Uterus (tissue), 4 donors: ENCODE measurements around the gene ASH1L. TPM values are rescaled to one million over a fixed set of nuclear protein-coding genes. Genes with fewer than 3 reads are reported as not detected.
"Not testable (repeated sequence)": the region's sequence is repeated elsewhere in the genome, so short reads cannot be mapped to it uniquely, and the experiment has no call there.

Experiments used
- DNase-seq, 2 donors: peaks; one replicate each; pipeline ENCODE4 v3.0.0-alpha.2; 2019 to 2020
- H3K27ac ChIP-seq, 2 donors: fragments of 200-600 bp; sonication (generic); 1 replicate in 1 of 2; 2 replicates in 1 of 2; pipeline ENCODE4 v1.5.1; 2016 to 2018
- H3K27me3 ChIP-seq, 2 donors: fragments of 200-600 bp; sonication (generic); one replicate each; pipeline ENCODE4 v1.5.1; 2018 to 2019; ENCODE audit warnings: control low read depth in 1 of 2
- H3K36me3 ChIP-seq, 2 donors: fragments of 200-600 bp; sonication (generic); one replicate each; pipeline ENCODE4 v1.5.1; 2019; ENCODE audit warnings: control low read depth in 1 of 2
- H3K4me1 ChIP-seq, 2 donors: fragments of 200-600 bp; sonication (generic); one replicate each; pipeline ENCODE4 v1.5.1; 2018 to 2019; ENCODE audit warnings: control low read depth in 1 of 2
- H3K4me3 ChIP-seq, 2 donors: fragments of 200-600 bp; sonication (generic); 1 replicate in 1 of 2; 2 replicates in 1 of 2; pipeline ENCODE4 v1.5.1; 2018 to 2019; ENCODE audit warnings: mild to moderate bottlenecking in 1 of 2
- H3K9me3 ChIP-seq, 2 donors: fragments of 200-600 bp; sonication (generic); one replicate each; pipeline ENCODE4 v1.5.1; 2019; ENCODE audit warnings: control low read depth in 1 of 2
- POLR2A ChIP-seq, 2 donors: fragments of 450-650 bp; IDR thresholded peaks; one replicate each; pipeline ENCODE4 v1.6.1; 2016; ENCODE audit warnings: antibody characterized with exemption in 2 of 2, mild to moderate bottlenecking in 1 of 2, moderate library complexity in 1 of 2
- intact Hi-C: fragments of 100-400 bp; cut with DNase I; formaldehyde crosslinking; loops from one replicate; pipeline ENCODE4 v1.15.1; 2023; ENCODE audit warnings: low total_unique reads
- total RNA-seq, 4 donors: library from RNA; depleted of rRNA in 3 of 4; stranded (reverse); fragments of >200 nt in 3 of 4; gene quantifications; one replicate each; pipeline versions ENCODE4 v1.1.0 to v1.2.4, GENCODE V29; 2014 to 2023
- TF ChIP-seq, protein P1 (sequence below), 4 experiments: fragments of 200-600 bp in 2 of 4; fragments of 450-650 bp in 2 of 4; sonication (generic) in 2 of 4; IDR thresholded peaks; one replicate each; pipeline ENCODE4 v1.5.1; 2016 to 2019; ENCODE audit warnings: antibody characterized with exemption in 4 of 4, mild to moderate bottlenecking in 2 of 4, moderate library complexity in 1 of 4
- donor health status: DM: yes; HTN: yes; CAD: no.

ASH1L gene
- total RNA-seq, 4 donors from 2014 or later = 48.9 to 159 (median 99.8) TPM

DNA sequence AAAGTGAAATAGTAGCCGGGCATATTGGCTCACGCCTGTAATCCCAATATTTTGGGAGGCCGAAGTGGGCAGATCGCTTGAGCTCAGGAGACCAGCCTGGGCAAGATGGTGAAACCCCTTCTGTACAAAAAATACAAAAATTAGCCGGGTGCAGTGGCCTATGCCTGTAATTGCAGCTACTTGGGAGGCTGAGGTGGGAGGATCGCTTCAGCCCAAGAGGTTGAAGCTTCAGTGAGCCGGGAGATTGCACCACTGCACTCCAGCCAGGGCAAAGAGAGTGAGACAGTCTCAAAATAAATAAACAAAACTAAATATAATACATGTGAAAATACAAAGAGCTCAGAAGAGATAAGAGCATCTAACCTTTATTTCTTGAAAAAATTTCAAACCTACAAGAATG, 45.1 kb upstream of the ASH1L start:
- Histone ChIP-seq H3K4me3 (no peak overlapping the region), H3K4me1 (no peaks in the 10 kb centered on the region), H3K27ac (no peak overlapping the region), H3K9me3 (no peaks in the 10 kb centered on the region), H3K27me3 (no peaks in the 10 kb centered on the region), H3K36me3 (no peaks in the 10 kb centered on the region)
- TF ChIP-seq, protein P1, sequence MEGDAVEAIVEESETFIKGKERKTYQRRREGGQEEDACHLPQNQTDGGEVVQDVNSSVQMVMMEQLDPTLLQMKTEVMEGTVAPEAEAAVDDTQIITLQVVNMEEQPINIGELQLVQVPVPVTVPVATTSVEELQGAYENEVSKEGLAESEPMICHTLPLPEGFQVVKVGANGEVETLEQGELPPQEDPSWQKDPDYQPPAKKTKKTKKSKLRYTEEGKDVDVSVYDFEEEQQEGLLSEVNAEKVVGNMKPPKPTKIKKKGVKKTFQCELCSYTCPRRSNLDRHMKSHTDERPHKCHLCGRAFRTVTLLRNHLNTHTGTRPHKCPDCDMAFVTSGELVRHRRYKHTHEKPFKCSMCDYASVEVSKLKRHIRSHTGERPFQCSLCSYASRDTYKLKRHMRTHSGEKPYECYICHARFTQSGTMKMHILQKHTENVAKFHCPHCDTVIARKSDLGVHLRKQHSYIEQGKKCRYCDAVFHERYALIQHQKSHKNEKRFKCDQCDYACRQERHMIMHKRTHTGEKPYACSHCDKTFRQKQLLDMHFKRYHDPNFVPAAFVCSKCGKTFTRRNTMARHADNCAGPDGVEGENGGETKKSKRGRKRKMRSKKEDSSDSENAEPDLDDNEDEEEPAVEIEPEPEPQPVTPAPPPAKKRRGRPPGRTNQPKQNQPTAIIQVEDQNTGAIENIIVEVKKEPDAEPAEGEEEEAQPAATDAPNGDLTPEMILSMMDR (IDR thresholded peaks at IDR 0.05) = no peak
- no peak for TF ChIP-seq POLR2A (IDR thresholded peaks at IDR 0.05)
- intact Hi-C loops = no loop called here
- DNase-seq = no peak

DNA sequence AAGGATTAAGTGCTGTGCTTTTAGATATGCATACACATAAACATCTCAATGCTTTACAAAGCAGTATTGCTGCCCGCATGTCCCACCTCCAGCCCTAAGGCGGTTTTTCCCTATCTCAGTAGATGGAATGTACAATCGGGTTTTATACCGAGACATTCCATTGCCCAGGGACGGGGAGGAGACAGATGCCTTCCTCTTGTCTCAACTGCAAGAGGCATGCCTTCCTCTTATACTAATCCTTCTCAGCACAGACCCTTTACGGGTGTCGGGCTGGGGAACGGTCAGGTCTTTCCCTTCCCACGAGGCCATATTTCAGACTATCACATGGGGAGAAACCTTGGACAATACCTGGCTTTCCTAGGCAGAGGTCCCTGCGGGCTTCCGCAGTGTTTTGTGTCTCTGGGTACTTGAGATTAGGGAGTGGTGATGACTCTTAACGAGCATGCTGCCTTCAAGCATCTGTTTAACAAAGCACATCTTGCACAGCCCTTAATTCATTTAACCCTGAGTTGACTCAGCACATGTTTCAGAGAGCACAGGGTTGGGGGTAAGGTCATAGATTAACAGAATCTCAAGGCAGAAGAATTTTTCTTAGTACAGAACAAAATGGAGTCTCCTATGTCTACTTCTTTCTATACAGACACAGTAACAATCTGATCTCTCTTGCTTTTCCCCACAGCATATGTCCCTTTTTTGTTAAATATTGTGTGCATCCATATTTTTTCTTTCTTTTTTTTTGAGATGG, 37.4 kb upstream of the ASH1L start:
- H3K27ac ChIP-seq, H3K27me3 ChIP-seq, H3K4me1 ChIP-seq, H3K9me3 ChIP-seq, H3K36me3 ChIP-seq, DNase-seq, intact Hi-C loops, H3K4me3 ChIP-seq: not testable (repeated sequence)

DNA sequence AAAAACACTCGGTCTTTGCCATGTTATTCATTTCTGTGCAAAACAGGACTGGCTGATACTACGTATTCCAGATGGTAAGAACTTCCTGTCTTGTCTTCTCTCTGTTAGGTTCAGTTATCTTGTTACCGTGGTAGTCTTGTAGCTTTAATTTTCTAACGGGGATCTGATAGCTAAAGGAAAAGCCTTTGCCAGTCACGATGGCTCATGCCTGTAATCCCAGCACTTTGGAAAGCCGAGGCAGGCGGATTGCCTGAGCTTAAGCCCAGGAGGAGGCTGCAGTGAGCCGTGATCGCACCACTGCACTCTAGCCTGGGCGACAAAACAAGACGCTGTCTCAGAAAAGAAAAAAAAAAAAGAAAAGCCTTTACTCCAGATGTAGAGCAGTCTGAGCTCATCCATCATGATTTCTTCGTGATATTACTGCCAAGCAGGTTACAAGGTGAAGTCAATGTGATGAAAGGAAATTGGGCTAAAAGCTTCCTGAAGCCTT, 36.3 kb upstream of the ASH1L start:
- intact Hi-C loops = no loop called here
- H3K9me3 ChIP-seq = no peaks in the 10 kb centered on the region
- DNase-seq = no peak
- no peaks in the 10 kb centered on the region for H3K36me3 ChIP-seq
- TF ChIP-seq, protein P1 (IDR thresholded peaks at IDR 0.05) = no peak
- TF ChIP-seq POLR2A (IDR thresholded peaks at IDR 0.05) = no peak
- no peaks in the 10 kb centered on the region for H3K27me3 ChIP-seq
- H3K4me3 ChIP-seq = no peak overlapping the region
- no peaks in the 10 kb centered on the region for H3K4me1 ChIP-seq
- H3K27ac ChIP-seq = no peak overlapping the region

DNA sequence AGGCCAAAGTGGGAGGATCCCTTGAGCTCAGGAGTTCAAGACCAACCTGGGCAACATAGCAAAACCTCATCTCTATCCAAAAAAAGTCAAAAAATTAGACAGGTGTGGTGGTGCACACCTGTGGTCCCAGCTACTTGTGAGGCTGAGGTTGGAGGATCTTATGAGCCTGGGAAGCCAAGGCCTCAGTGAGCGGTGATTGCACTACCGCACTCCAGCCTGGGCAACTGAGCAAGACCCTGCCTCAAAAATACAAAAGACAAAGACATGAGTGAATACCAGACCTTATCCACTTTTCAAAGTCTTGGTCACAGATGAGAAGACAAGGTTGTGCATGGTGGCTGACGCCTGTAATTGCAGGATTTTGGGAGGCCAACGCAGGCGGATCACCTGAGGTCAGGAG, 34.3 kb upstream of the ASH1L start:
- H3K27ac ChIP-seq = no peak overlapping the region
- no peak overlapping the region for H3K4me3 ChIP-seq
- H3K27me3 ChIP-seq = no peaks in the 10 kb centered on the region
- no peak for DNase-seq
- H3K4me1 ChIP-seq = no peaks in the 10 kb centered on the region
- no peaks in the 10 kb centered on the region for H3K36me3 ChIP-seq
- intact Hi-C loops = no loop called here
- TF ChIP-seq POLR2A (IDR thresholded peaks at IDR 0.05) = no peak
- TF ChIP-seq, protein P1 (IDR thresholded peaks at IDR 0.05) = no peak
- H3K9me3 ChIP-seq = no peaks in the 10 kb centered on the region

DNA sequence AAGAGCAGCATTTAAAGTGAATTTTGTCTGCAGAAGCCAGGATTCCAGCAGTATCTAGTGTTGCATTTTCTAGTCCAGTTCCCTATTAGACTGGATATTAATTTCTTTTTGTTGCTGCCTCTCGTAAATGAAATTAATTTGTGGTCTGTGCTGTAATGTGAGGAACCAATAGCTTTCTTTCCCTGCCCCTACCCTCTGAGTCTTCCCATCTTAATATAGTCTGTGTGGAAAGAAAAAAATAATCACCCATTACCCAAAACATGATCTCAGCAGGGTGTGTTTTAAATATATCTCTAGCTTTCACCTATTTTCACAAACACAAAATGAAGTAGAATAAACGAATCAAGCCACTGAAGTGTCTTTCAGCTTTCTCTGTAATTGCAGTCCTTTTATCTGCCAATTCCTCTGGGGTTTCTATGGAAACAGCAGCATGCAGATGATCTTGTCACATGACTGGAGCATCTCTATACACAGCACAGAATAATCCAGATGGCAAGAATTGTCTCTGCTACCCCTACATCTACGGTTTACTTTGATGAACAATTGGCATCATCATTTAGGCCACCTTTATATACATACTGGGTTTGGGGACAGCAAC, 33.4 kb upstream of the ASH1L start:
- H3K4me3 ChIP-seq, H3K4me1 ChIP-seq, H3K27me3 ChIP-seq, H3K27ac ChIP-seq, H3K36me3 ChIP-seq, DNase-seq, H3K9me3 ChIP-seq, intact Hi-C loops: not testable (repeated sequence)

DNA sequence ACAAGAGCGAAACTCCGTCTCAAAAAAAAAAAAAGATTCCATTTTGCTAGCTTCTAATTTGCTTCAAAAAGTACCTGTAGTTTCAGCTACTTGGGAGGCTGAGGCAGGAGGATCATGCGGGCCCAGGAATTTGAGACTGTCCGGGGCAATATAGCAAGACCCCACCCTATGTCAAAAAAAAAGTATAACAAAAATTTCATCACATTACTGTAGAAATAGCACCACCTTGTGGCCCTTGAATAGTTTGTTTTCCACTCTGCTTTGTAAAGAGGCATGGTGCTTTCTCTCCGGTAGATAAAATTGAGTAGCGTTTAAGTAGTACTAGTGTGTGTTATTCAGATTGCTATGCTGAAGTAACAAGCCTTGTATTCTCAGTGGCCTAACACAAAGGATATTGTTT, 29.2 kb upstream of the ASH1L start:
- DNase-seq = peak in 1 of 2 donors; percentile 31
- Histone ChIP-seq H3K36me3 (no peaks in the 10 kb centered on the region), H3K4me3 (no peak overlapping the region), H3K9me3 (no peaks in the 10 kb centered on the region), H3K27ac (no peak overlapping the region), H3K4me1 (no peaks in the 10 kb centered on the region), H3K27me3 (no peaks in the 10 kb centered on the region)
- intact Hi-C loops = no loop called here
- TF ChIP-seq POLR2A (IDR thresholded peaks at IDR 0.05) = no peak
- TF ChIP-seq, protein P1 (IDR thresholded peaks at IDR 0.05) = peak; percentile 44 to 75 (median 53)

DNA sequence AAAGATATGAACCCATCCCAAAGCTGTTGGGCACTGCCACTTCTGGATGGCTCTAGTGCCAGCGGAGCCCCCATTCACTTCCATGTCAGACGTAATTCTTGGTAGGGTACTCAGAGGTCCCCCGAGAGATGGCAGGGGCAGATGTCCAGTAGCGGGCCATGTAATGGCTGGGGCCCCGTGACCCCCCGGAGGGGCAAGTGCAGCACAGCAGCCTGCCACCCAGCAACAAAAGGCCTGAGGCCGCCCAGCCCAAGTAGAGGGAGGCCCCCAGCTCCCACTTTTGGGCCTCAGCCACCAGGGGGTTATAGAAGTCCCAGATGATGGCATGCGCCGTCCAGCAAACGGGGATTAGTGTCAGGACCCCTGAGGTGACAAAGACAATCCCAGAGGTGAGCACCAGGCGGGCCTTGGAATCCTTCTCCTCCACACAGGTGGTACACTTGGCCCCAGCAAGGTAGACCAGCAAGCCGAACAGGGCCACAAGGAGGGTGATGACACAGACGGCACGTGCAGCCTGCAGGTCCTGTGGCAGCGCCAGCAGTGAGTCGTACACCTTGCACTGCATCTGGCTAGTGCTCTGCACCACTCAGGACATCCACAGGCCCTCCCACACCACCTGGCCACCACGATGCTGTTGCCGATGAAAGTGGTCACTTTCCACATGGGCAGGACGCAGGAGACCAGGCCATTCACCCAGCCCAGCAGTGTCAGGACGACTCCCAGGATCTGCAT, 28.1 kb upstream of the ASH1L start:
- H3K9me3 ChIP-seq, H3K4me1 ChIP-seq, H3K36me3 ChIP-seq, H3K4me3 ChIP-seq, DNase-seq, H3K27me3 ChIP-seq, intact Hi-C loops, H3K27ac ChIP-seq: not testable (repeated sequence)

DNA sequence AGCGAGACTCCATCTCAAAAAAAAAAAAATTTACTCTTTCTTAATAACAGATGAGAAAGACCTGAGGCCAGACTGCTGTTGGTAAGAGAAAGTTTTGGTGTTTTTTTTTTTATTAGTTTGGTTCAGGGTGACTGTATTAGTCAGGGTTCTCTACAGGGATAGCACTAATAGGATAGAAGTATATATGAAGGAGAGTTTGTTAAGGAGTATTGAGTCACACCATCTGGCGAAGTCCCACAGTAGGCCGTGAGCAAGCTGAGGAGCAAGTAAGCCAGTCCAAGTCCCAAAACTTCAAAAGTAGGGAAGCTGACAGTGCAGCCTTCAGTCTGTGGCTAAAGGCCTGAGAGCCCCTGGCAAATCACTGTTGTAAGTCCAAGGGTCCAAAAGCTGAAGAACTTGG, 26.7 kb upstream of the ASH1L start:
- H3K27ac ChIP-seq, DNase-seq, H3K4me1 ChIP-seq, intact Hi-C loops, H3K27me3 ChIP-seq, H3K36me3 ChIP-seq, H3K4me3 ChIP-seq, H3K9me3 ChIP-seq: not testable (repeated sequence)

DNA sequence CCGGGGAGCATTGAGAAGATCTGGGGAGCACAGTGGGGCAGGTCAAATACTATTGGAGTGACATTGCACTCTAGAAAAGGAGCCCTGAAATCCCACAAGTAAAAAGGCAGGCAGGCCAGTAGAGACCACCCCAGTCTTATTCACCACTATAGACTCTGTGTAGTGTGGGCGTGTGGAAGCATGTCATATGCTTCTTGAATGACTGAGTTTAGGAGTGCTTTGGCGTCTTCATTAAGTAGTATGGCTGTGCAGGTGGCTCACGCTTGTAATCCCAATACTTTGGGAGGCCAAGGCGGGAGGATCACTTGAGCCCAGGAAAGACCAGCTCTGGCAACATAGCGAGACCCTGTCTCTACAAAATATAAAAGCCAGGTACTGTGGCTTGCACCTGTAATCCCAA, 21.2 kb upstream of the ASH1L start:
- H3K36me3 ChIP-seq, H3K9me3 ChIP-seq, intact Hi-C loops, DNase-seq, H3K27me3 ChIP-seq, H3K4me3 ChIP-seq, H3K4me1 ChIP-seq, H3K27ac ChIP-seq: not testable (repeated sequence)
